Parathyroid adenoma (tissue), 2 donors: Measurements from ENCODE around the gene RETREG1.

Experiments used
- H2AFZ ChIP-seq: fragments of 300-600 bp; sonication (generic); one replicate; pipeline ENCODE4 v1.7.0; 2017; ENCODE audit warnings: antibody characterized with exemption, mild to moderate bottlenecking
- H3K27ac ChIP-seq: fragments of 300-600 bp; sonication (generic); one replicate; pipeline ENCODE4 v1.7.0; 2017
- H3K27me3 ChIP-seq: fragments of 300-600 bp; sonication (generic); one replicate; pipeline ENCODE4 v1.7.0; 2017; ENCODE audit warnings: low read length; ENCODE audit not compliant: control insufficient read depth, insufficient read depth
- H3K36me3 ChIP-seq: fragments of 300-600 bp; sonication (generic); one replicate; pipeline ENCODE4 v1.7.0; 2017; ENCODE audit warnings: low read length; ENCODE audit not compliant: control insufficient read depth, insufficient read depth
- H3K4me1 ChIP-seq: fragments of 300-600 bp; sonication (generic); one replicate; pipeline ENCODE4 v1.7.0; 2017; ENCODE audit warnings: control low read depth
- H3K4me2 ChIP-seq: fragments of 300-600 bp; sonication (generic); one replicate; pipeline ENCODE4 v1.7.0; 2017; ENCODE audit warnings: low read length
- H3K4me3 ChIP-seq: fragments of 300-600 bp; sonication (generic); one replicate; pipeline ENCODE4 v1.7.0; 2017; ENCODE audit warnings: low read depth, low read length
- H3K79me2 ChIP-seq: fragments of 300-600 bp; sonication (generic); one replicate; pipeline ENCODE4 v1.7.0; 2017; ENCODE audit warnings: control low read depth
- H3K9ac ChIP-seq: fragments of 300-600 bp; sonication (generic); one replicate; pipeline ENCODE4 v1.7.0; 2017; ENCODE audit warnings: mild to moderate bottlenecking
- H3K9me3 ChIP-seq: fragments of 300-600 bp; sonication (generic); one replicate; pipeline ENCODE4 v1.7.0; 2017; ENCODE audit warnings: low read length; ENCODE audit not compliant: control insufficient read depth
- CTCF ChIP-seq: fragments of 300-600 bp; sonication (generic); IDR thresholded peaks from one replicate; pipeline ENCODE4 v1.7.0; 2017; ENCODE audit warnings: antibody characterized with exemption, mild to moderate bottlenecking
- donor health status: primary hyperparathyroidism.

Gene RETREG1

GRCh38 chr5:16549491-16550206 is 67.1 kb downstream of the RETREG1 start:
- Histone ChIP-seq H3K79me2 (peaks cover 11% of the 10 kb centered on the region), H2AFZ (no peak overlapping the region), H3K27me3 (no peaks in the 10 kb centered on the region), H3K9ac (no peak overlapping the region), H3K4me2 (no peak overlapping the region), H3K4me3 (no peak overlapping the region), H3K36me3 (no peaks in the 10 kb centered on the region), H3K9me3 (no peaks in the 10 kb centered on the region), H3K27ac (no peak overlapping the region), H3K4me1 (peaks cover 7% of the 10 kb centered on the region)
- TF ChIP-seq CTCF = no peak

GRCh38 chr5:16548812-16549211 is 68.0 kb downstream of the RETREG1 start:
- Histone ChIP-seq H3K9ac (no peak overlapping the region), H3K36me3 (no peaks in the 10 kb centered on the region), H3K9me3 (no peaks in the 10 kb centered on the region), H3K4me1 (peaks cover 7% of the 10 kb centered on the region), H3K4me3 (no peak overlapping the region), H3K79me2 (peaks cover 16% of the 10 kb centered on the region), H2AFZ (no peak overlapping the region), H3K27me3 (no peaks in the 10 kb centered on the region), H3K27ac (no peak overlapping the region), H3K4me2 (no peak overlapping the region)
- no peak for TF ChIP-seq CTCF

GRCh38 chr5:16548115-16548514 is 68.7 kb downstream of the RETREG1 start:
- no peak overlapping the region for H3K9ac ChIP-seq
- no peak for TF ChIP-seq CTCF
- H3K9me3 ChIP-seq = no peaks in the 10 kb centered on the region
- no peaks in the 10 kb centered on the region for H3K36me3 ChIP-seq
- peaks cover 7% of the 10 kb centered on the region for H3K4me1 ChIP-seq
- no peak overlapping the region for H3K4me2 ChIP-seq
- no peak overlapping the region for H3K27ac ChIP-seq
- H3K27me3 ChIP-seq = no peaks in the 10 kb centered on the region
- H3K79me2 ChIP-seq = peaks cover 23% of the 10 kb centered on the region
- no peak overlapping the region for H3K4me3 ChIP-seq
- no peak overlapping the region for H2AFZ ChIP-seq

- no peak for TF ChIP-seq CTCF
- peaks cover 29% of the 10 kb centered on the region for H3K79me2 ChIP-seq
- H3K27ac ChIP-seq = no peak overlapping the region
- peaks cover 7% of the 10 kb centered on the region for H3K4me1 ChIP-seq
- H3K4me3 ChIP-seq = no peak overlapping the region
- no peak overlapping the region for H3K9ac ChIP-seq
- H3K9me3 ChIP-seq = no peaks in the 10 kb centered on the region
- no peak overlapping the region for H2AFZ ChIP-seq
- H3K27me3 ChIP-seq = no peaks in the 10 kb centered on the region
- no peaks in the 10 kb centered on the region for H3K36me3 ChIP-seq
- H3K4me2 ChIP-seq = no peak overlapping the region
These were observed 69.5 kb downstream of the RETREG1 start for GRCh38 chr5:16547200-16547842.
